Activated CD8-positive, alpha-beta T cell treated with anti-CD3 and anti-CD28 coated beads for 36 hours (primary cell): ENCODE measurements around the gene MAPK1. TPM values are rescaled to one million over a fixed set of nuclear protein-coding genes. Genes with fewer than 3 reads are reported as not detected.
"Not testable (repeated sequence)": the region's sequence is repeated elsewhere in the genome, so short reads cannot be mapped to it uniquely, and the experiment has no call there.

ENCODE experiments used
- ATAC-seq: fragments of 200-7000 bp; cut with Tn5 transposase; one replicate; pipeline ENCODE4 v1.10.0; 2021; ENCODE audit warnings: mild to moderate bottlenecking, moderate library complexity
- CTCF ChIA-PET: fragments of 350-600 bp; sonication (Branson Sonifier 250); formaldehyde crosslinking; loops from one replicate; lab custom pipeline; 2021; ENCODE audit warnings: antibody characterized with exemption; lab: Charles Lee
- POLR2A ChIA-PET: fragments of 350-600 bp; sonication (Branson Sonifier 250); formaldehyde crosslinking; loops from one replicate; lab custom pipeline; 2021; ENCODE audit warnings: antibody characterized with exemption; lab: Charles Lee
- DNase-seq: peaks from one replicate; pipeline ENCODE4 v3.0.0-alpha.2; 2020
- H3K27ac Mint-ChIP-seq: one replicate; pipeline ENCODE4 v1.8.0; 2021; ENCODE audit warnings: mild to moderate bottlenecking, mixed read lengths
- H3K27me3 Mint-ChIP-seq: one replicate; pipeline ENCODE4 v1.8.0; 2021; ENCODE audit warnings: mixed read lengths
- H3K36me3 Mint-ChIP-seq: one replicate; pipeline ENCODE4 v1.8.0; 2021; ENCODE audit warnings: low read depth, mixed read lengths
- H3K4me1 Mint-ChIP-seq: one replicate; pipeline ENCODE4 v1.8.0; 2021; ENCODE audit warnings: low read depth, mixed read lengths
- H3K4me3 Mint-ChIP-seq: one replicate; pipeline ENCODE4 v1.8.0; 2021; ENCODE audit warnings: mild to moderate bottlenecking, moderate library complexity, mixed read lengths
- H3K9me3 Mint-ChIP-seq: one replicate; pipeline ENCODE4 v1.8.0; 2021; ENCODE audit warnings: mixed read lengths
- intact Hi-C: fragments of 100-400 bp; cut with micrococcal nuclease; formaldehyde crosslinking; loops from one replicate; pipeline ENCODE4 v1.10.0; 2022
- total RNA-seq, 2 experiments: library from RNA; stranded (reverse); gene quantifications; one replicate each; pipeline ENCODE4 v1.2.3, GENCODE V29; 2021
- TF ChIP-seq, protein P1 (sequence below): fragments of 200-600 bp; IDR thresholded peaks from one replicate; pipeline ENCODE4 v1.8.0; 2022; ENCODE audit warnings: antibody characterized with exemption, mild to moderate bottlenecking

Gene MAPK1
- total RNA-seq, 2 experiments from 2014 or later: 87.1 to 93.4 TPM

DNA sequence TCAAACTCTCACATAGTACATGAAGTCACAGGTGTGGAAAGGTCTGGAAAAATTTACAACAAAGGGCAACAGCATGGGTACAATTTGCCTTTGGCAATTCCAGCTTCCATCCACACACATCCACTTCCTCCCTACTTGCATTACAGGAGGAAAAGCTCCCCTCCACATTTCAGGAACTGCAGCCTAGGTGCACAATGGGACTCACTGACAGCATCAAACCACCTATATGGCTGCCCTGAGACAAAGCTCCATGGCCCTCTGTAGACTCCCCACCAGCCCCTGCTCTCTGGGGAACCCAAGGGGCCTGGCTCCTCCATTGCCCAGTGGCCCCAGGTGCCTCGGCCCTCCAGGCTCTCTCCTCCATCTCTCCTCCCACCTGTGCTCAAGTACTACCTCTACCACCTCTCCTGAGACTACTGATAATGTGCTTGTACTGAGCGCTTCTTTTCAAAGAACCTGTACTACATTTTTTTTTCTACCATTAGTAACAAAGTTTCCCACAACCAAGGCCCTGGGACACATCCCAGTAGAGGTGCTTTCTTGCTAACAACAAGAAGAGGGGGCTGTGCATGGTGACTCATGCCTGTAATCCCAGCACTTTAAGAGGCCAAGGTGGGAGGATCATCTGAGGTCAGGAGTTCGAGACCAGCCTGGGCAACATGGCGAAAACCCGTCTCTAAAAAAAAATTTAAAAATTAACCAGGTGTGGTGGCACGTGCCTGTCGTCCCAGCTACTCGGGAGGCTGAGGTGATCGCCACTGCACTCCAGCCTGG lies 136.7 kb downstream of the MAPK1 start:
- Mint-ChIP-seq H3K4me1 (peaks cover 21% of the 10 kb centered on the region), H3K27ac (no peak overlapping the region), H3K9me3 (no peaks in the 10 kb centered on the region), H3K27me3 (no peaks in the 10 kb centered on the region), H3K4me3 (no peak overlapping the region), H3K36me3 (no peaks in the 10 kb centered on the region)
- DNase-seq (no peak), ATAC-seq (no peak)
- intact Hi-C loops: loop anchor here (10.0 kb wide), 1 partner anchor 214 kb away; no protein-coding TSS in a partner anchor
- ChIA-PET POLR2A (no interaction called here), CTCF (no interaction called here)
- TF ChIP-seq, protein P1, sequence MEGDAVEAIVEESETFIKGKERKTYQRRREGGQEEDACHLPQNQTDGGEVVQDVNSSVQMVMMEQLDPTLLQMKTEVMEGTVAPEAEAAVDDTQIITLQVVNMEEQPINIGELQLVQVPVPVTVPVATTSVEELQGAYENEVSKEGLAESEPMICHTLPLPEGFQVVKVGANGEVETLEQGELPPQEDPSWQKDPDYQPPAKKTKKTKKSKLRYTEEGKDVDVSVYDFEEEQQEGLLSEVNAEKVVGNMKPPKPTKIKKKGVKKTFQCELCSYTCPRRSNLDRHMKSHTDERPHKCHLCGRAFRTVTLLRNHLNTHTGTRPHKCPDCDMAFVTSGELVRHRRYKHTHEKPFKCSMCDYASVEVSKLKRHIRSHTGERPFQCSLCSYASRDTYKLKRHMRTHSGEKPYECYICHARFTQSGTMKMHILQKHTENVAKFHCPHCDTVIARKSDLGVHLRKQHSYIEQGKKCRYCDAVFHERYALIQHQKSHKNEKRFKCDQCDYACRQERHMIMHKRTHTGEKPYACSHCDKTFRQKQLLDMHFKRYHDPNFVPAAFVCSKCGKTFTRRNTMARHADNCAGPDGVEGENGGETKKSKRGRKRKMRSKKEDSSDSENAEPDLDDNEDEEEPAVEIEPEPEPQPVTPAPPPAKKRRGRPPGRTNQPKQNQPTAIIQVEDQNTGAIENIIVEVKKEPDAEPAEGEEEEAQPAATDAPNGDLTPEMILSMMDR: no peak

DNA sequence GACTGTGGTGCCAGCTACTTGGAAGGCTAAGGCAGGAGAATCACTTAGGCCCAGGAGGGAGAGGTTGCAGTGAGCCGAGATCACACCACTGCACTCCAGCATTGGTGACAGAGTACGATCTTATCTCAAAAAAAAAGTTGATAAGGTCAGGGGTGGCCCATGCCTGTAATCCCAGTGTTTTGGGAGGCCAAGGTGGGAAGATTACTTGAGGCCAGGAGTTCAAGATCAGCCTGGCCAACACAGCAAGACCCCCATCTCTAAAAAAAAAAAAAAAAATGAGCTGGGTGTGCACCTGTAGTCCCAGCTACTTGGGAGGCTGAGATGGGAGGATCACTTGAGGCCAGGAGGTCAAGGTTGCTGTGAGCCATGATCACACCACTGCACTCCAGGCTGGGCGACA lies 138.3 kb downstream of the MAPK1 start:
- H3K4me1 Mint-ChIP-seq: peaks cover 11% of the 10 kb centered on the region
- ATAC-seq, POLR2A ChIA-PET, H3K36me3 Mint-ChIP-seq, intact Hi-C loops, CTCF ChIA-PET, H3K9me3 Mint-ChIP-seq, H3K27ac Mint-ChIP-seq, H3K27me3 Mint-ChIP-seq, H3K4me3 Mint-ChIP-seq, DNase-seq: not testable (repeated sequence)

DNA sequence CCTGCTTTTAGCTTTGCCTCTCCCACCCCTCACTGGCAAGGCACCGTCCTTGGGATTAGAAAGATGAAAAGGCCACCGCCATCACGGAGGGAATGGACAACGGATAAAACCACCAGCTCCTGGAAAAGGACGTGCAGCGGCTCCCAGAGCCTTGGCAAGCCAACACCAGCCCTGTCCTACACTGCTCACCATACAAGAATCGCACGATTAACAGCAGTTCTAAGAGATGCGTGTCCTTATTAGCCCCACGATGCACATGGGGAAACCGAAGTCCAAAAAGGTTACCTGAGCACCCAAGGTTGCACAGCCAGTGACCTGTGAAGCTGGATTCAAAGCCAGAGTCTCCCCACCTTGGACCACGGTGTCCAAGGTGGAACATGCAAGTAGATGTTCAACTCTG lies 139.2 kb downstream of the MAPK1 start:
- no peak overlapping the region for H3K27ac Mint-ChIP-seq
- no peaks in the 10 kb centered on the region for H3K9me3 Mint-ChIP-seq
- no peak overlapping the region for H3K4me3 Mint-ChIP-seq
- ChIA-PET POLR2A (no interaction called here), CTCF (no interaction called here)
- ATAC-seq (no peak), DNase-seq (no peak)
- intact Hi-C loops: no loop called here
- TF ChIP-seq, protein P1: no peak
- peaks cover 9% of the 10 kb centered on the region for H3K4me1 Mint-ChIP-seq
- H3K27me3 Mint-ChIP-seq: no peaks in the 10 kb centered on the region
- H3K36me3 Mint-ChIP-seq: no peaks in the 10 kb centered on the region

DNA sequence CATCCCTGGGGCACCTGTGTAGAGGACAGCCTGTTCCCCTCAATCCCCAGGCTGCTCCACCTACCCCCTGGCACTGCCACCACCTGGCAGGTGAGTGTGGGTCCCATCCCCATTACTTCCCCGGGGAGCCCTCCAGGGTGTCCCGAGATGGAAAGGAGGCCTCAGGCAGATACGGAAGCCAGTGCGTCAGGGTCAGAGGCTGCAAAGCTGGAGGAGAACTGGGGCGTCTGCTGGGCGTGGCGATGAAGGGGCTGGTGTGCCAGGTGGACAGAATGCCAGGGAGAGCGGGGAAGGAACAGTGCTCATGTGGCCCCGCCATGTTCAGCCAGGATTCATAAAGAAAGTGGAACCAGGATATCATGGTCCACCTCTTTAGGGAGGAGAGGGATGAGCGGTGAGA lies 139.7 kb downstream of the MAPK1 start:
- TF ChIP-seq, protein P1: no peak
- H3K36me3 Mint-ChIP-seq: no peaks in the 10 kb centered on the region
- no peak overlapping the region for H3K4me3 Mint-ChIP-seq
- intact Hi-C loops: no loop called here
- no peak overlapping the region for H3K27ac Mint-ChIP-seq
- DNase-seq (no peak), ATAC-seq (no peak)
- ChIA-PET CTCF (no interaction called here), POLR2A (no interaction called here)
- H3K4me1 Mint-ChIP-seq: peaks cover 9% of the 10 kb centered on the region
- no peaks in the 10 kb centered on the region for H3K9me3 Mint-ChIP-seq
- no peaks in the 10 kb centered on the region for H3K27me3 Mint-ChIP-seq

DNA sequence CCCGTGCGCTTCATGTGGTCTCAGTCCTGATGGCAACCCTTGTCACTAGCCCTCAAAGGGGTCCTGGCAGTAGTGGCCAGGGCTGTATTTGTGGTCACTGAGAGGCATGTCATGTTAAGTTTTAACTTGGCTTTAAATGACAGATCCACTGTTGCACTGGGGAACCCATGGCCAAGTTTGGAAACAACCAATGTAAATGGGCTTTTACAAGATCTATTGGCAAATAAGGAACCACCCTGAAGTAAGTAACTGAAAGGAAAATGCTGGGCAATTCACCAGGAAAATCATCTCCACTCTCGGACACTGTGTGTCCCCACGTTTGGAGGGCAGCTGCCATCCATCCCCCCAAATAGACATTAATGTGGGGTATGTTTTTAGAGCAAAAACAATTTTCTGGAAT lies 140.3 kb downstream of the MAPK1 start:
- Mint-ChIP-seq H3K36me3 (no peaks in the 10 kb centered on the region), H3K4me1 (peaks cover 9% of the 10 kb centered on the region), H3K9me3 (no peaks in the 10 kb centered on the region), H3K27me3 (no peaks in the 10 kb centered on the region), H3K27ac (no peak overlapping the region), H3K4me3 (no peak overlapping the region)
- intact Hi-C loops: no loop called here
- CTCF ChIA-PET: interaction anchor here (0.7 to 1.3 kb wide), 6 partner anchors 10 to 61 kb away, joined by 3 to 6 read pairs (median 3); partner anchors contain the start of gene PPIL2
- no peak for DNase-seq
- POLR2A ChIA-PET: no interaction called here
- ATAC-seq: no peak
- TF ChIP-seq, protein P1: no peak
